Stimulated activated CD4-positive, alpha-beta T cell treated with anti-CD3 and anti-CD28 coated beads, Interleukin-12 subunit alpha, Interleukin-12 subunit beta, amount 100 ng/mL, for 4 hours (primary cell): Measurements from ENCODE around the gene TMEM167A.

ENCODE experiments used
- DNase-seq: peaks from one replicate; pipeline ENCODE4 v3.0.0-alpha.2; 2020

The TMEM167A gene

DNA sequence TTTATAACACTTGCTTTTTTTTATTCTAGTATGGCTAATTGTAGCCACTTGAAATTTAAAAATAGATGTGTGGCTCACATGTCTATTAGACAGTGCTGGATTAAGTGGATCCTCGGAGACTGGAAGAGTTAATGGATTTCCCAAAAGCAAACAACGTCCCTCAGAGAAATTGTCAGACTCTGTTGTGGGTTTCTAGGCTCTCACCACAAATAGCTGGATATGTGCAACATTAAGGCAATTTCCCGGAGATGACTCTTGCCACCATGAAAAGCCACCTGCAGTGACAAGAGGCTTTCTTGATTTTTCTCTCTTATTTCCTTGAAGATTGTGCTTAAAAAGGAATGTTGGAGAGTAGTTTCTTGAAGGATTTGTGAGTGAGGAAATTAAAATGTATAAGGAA is 43.2 kb downstream of the TMEM167A start:
- DNase-seq = no peak

DNA sequence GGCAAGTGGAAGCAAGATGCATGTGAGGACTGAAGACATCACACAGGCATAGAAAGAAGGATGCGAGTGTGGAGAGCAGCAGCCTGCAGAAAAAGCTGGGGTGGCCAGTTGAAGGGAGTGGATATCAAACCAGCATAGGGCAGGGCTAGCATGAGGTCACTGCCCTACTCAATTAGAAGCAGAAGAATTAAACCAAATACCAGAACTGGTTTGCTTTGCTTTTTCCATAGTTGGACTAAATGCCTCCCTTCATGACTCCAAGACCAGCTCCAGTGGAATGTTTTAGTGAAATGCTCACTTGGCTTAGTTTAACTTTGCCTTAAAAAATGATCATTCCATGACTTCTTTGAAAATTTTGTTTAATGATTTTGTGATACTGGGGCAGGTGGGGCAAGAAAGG is 45.8 kb downstream of the TMEM167A start:
- DNase-seq = no peak

DNA sequence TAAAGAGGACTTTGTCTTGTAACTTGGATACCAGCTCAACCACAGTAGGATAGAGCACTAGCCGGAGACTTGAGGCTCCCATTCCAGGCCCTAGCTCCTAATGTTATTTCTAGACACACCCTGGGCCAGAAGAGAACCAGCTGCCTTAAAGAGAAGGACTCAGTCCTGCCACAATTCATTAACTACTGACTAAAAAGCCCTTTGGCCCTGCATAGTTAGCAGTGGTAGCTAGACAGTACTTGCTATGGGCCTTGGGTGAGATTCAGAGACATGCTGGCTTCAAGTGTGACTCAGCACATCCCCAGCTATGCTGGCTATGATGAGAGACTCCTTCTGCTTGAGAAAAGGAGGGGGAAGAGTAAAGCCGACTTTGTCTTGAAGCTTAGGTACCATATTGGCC is 47.3 kb downstream of the TMEM167A start:
- DNase-seq = no peak

DNA sequence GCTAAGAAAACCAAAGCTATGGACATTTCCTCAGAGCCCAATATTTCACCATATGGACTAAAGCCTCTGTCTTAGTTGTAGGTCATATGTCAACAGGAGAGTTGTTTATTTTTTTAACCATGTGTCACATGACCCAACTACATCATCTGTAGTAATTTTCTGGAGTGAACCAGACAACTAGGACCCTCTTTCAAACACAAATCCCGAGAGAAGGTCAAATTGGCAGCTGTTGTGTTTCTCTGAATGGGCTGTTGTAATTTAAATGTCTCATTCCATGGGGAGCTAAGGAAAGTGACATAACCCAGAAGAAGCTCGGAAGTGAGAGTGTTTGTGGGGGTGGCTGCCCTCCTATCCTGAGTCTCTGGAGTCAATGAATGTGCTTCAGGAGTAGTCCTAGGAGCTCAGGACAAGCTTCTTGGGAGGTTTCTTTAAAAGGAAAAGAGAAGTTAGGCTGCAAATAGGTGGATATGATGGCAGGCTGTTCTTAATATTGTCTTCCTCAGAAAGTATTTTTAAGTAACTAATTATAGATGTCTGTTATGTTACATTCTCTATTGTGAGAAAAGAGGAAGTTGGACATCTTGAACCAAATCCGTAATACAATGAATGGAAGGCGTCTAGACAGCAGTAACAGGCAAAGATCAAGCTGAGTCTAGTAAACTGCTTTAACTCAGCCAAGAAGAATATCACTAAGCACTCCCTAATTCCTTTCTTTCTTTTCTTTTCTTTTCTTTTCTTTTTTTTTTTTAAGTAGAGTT is 50.1 kb downstream of the TMEM167A start:
- DNase-seq = no peak

DNA sequence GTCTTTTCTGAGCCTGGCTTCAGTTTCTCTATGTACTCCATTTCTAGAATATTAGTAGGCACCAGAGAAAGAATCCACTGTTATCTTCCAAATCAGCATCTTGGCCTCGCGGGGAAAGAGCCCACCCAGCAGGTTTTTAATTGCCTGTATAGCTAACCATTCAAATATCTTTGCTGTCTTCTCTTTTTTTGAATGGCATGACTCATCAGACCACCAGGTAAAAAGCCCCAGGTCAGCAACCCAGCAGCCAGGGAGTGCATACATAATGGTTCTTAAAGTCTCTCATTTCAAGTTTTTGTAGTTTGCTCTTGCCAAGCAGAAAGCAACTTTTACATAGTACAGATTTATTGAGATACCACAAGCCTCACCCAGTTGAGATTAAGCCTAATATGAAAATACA is 50.7 kb downstream of the TMEM167A start:
- DNase-seq = no peak

DNA sequence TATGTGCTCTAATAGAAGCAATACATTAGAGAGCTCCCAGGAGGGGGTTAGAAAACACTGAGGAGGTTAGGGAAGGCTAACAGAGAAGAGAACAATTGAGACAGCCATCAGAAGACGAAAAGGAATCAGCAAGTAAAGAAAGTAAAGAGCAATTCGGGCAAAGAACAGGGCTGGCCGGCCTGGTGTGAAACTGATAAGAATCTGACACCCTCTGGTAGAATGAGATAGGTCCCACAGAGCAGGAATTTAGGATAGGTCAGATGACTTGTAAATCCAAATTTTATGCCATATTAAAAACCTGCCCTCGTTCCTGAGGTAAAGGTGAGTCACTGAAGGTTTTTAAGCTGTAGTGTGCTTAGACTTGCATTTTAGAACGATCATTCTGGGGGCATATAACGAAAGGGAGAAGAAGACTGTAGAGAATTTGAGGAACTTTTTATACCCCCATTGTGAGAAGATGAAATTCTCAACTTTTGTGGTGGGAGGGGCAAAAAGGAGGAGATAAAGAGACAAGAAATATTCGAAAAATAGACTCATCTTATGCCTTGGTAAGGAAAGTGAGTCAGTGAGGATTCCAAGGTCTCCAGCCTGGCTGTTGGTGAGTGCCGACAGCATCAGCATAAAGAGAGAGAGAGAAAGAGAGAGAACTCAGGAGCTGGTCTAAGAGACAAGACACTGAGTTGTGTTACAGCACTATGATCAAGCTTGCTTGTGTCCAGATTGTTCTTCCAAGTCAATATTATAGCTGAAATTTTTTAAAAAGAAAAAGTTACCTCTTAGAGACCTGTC is 51.3 kb downstream of the TMEM167A start:
- no peak for DNase-seq

DNA sequence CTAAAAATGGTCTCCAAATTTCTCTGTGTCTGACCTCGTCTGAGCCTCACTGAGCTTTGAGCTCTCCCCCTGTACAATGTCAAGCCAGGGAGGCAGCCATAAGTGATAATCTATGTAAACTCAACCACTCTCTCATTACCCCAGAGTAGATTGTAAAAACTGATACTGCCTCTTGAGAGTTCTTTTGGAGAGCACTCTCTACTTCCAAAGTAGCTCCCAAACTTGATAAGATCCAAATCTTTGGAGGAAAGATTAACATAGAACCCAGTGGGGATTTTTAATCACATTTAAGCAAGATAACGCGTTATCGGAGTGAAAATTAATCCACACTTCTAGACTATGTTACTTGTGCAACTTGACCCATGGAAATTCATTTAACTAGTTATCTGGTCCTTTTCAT is 54.9 kb downstream of the TMEM167A start:
- no peak for DNase-seq

DNA sequence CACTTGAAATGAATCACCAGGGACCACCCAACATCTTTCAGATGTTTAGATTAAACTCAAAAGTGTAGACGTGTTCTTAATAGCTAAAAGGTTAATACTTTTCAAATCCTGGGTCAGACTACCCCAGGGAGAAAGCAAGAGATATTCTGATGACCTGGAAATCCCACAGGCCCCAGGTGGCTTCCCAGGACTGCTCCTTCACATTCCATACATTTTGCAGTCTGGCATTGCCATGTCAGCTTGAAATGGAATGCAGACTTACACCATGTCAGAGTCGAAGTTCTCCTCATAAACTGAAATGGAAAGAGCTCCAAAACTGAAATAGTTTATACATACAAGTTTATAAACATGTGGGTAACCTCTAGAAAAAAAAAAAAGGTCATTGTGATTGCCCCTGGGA is 61.5 kb downstream of the TMEM167A start:
- no peak for DNase-seq

DNA sequence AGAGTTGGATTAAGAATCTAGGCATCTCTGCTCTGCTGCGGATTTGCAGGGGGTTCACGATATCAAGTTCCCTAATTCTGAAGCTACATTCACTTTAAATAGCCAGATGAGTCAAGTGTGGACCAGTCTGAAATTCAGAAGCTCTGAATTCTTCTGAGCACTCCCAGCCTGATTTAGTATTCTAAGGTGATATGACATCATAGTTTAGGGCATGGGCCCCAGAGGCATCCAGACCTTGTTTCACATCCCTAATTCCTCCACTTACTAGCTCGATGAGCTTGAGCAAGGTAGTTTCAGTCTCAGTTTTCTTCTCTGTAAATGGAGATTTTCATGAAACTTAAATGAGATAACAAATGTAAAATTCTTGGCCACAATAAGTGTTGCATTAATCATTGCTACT is 65.2 kb downstream of the TMEM167A start:
- DNase-seq = no peak

DNA sequence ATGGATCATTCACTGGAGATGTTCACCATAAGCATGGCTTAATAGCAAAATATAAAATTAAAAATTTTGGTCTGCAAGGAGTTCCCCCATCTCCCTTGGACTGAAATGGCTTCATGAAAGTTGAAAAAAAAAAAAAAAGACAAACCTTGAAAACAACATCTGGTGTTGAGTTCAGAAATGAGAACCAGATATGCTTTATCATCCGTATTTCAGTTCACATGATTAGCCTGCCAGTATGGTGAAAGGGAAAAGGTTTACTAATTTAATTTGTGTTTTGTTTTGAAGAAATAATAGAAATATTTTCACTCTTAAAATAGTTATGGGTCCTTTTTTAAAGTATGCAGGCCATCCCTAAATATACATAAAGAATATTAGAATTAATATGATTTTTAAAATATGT is 67.8 kb downstream of the TMEM167A start:
- DNase-seq = no peak

DNA sequence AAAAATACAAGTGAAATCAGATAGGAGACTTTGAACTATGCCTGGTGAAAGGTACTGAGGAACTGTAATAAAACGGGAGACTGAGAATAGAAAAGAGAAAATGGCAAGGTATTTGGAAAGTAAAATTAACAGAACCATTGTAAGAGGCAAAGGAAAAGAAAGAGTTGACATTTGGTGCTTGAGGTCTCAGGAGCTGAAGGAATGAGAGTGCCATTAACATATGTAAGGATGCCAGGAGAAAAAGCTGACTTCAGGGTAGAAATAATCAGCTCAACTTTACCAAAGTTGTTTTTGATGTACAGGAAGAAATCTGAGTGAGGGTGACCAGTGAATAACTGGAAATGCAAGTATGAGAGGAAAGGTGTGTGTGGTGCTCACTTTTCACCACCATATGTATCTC is 69.4 kb downstream of the TMEM167A start:
- DNase-seq = no peak

DNA sequence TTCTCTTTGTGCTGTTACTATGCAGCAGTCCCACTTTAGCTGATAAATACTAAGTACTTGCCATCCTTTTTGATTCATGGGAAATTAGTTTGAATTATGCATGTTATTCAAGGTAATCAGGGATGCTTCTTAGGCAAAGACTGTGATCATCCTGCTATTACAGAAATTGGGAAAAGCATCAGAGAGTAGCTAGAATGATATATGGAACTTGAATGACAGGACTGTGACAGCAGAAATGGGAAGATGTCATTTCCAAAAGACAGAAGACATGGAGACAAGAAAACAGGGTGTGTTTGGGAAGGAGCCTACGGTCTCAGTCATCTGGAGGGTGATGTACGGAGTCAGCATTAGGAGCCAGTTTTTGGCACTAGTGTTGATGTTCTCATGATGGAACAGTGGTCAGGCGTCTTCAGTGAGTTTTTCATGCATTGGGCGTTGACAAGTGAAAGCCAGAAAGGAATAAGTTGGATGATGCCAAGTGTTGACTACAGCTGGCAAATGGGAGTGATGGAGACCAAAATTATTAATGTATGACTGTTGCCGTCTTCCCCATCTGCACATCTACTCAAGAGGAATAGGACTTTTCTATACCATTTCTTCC is 70.4 kb downstream of the TMEM167A start:
- DNase-seq = no peak

DNA sequence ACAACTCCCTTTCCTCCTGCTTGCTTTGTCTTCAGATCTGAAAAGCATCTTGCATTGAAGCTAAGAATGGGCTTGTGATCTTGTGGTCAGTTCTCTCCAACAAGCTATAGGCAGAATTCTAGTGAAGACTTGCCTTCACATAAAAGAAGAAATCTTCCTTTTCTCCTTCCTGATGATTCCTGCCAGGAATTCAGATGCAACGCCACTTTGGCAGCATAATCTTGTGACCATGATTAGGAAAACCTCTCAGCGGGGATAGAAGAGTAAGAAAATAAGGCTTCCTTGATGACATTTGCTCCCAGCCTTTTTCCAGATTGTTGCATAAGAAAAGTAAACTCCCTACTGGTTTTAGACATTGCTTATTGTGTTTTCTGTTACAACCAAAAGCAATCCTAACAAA is 73.4 kb downstream of the TMEM167A start:
- no peak for DNase-seq
